Stomach smooth muscle (tissue), 2 donors: ENCODE data around the gene ATG10.
"Not testable (repeated sequence)": the region's sequence is repeated elsewhere in the genome, so short reads cannot be mapped to it uniquely, and the experiment has no call there.

Source experiments
- H3K27ac ChIP-seq: one replicate; pipeline ENCODE4 v1.7.0; 2013; ENCODE audit warnings: mild to moderate bottlenecking, low read length, inconsistent platforms
- H3K27me3 ChIP-seq, 2 donors: one replicate each; pipeline ENCODE4 v1.7.0; 2013; ENCODE audit warnings: low read length in 2 of 2; ENCODE audit not compliant: insufficient read depth in 2 of 2, control insufficient read depth in 1 of 2
- H3K36me3 ChIP-seq, 2 donors: one replicate each; pipeline ENCODE4 v1.7.0; 2013; ENCODE audit warnings: low read length in 2 of 2; ENCODE audit not compliant: control insufficient read depth in 2 of 2, insufficient read depth in 2 of 2
- H3K4me1 ChIP-seq: one replicate; pipeline ENCODE4 v1.7.0; 2013; ENCODE audit warnings: low read length; ENCODE audit not compliant: control insufficient read depth, insufficient read depth
- H3K4me3 ChIP-seq, 2 donors: one replicate each; pipeline ENCODE4 v1.7.0; 2013; ENCODE audit warnings: low read length in 2 of 2
- H3K9ac ChIP-seq, 2 donors: one replicate each; pipeline ENCODE4 v1.7.0; 2013; ENCODE audit warnings: low read length in 2 of 2, mild to moderate bottlenecking in 1 of 2
- H3K9me3 ChIP-seq, 2 donors: one replicate each; pipeline ENCODE4 v1.7.0; 2013; ENCODE audit warnings: low read length in 2 of 2; ENCODE audit not compliant: control insufficient read depth in 2 of 2
- donor health status: healthy.
- donor health status: Pancreatic carcinoma.

The ATG10 gene

GRCh38 chr5:82257729-82258128 is 285.9 kb downstream of the ATG10 start:
- H3K9me3 ChIP-seq, result no peaks in the 10 kb centered on the region
- H3K9ac ChIP-seq, result no peak overlapping the region
- no peak overlapping the region for H3K27ac ChIP-seq
- H3K36me3 ChIP-seq, result peaks cover 0 to 2% of the 10 kb centered on the region in 2 donors
- H3K27me3 ChIP-seq, result no peaks in the 10 kb centered on the region
- H3K4me3 ChIP-seq, result no peak overlapping the region
- no peaks in the 10 kb centered on the region for H3K4me1 ChIP-seq

- Histone ChIP-seq H3K27ac (no peak overlapping the region), H3K9ac (no peak overlapping the region), H3K27me3 (no peaks in the 10 kb centered on the region), H3K4me3 (no peak overlapping the region), H3K9me3 (no peaks in the 10 kb centered on the region), H3K36me3 (no peaks in the 10 kb centered on the region), H3K4me1 (no peaks in the 10 kb centered on the region)
Observed at GRCh38 chr5:82259172-82259800, 287.5 kb downstream of the ATG10 start.

GRCh38 chr5:82265047-82265446 is 293.2 kb downstream of the ATG10 start:
- H3K4me3 ChIP-seq, result no peak overlapping the region
- H3K9ac ChIP-seq, result no peak overlapping the region
- no peaks in the 10 kb centered on the region for H3K27me3 ChIP-seq
- no peaks in the 10 kb centered on the region for H3K9me3 ChIP-seq
- H3K4me1 ChIP-seq, result no peaks in the 10 kb centered on the region
- no peak overlapping the region for H3K27ac ChIP-seq
- no peaks in the 10 kb centered on the region for H3K36me3 ChIP-seq

- not testable (repeated sequence) for H3K27me3 ChIP-seq, H3K36me3 ChIP-seq, H3K9ac ChIP-seq, H3K4me3 ChIP-seq, H3K9me3 ChIP-seq, H3K27ac ChIP-seq, H3K4me1 ChIP-seq
Observed at GRCh38 chr5:82267297-82267933, 295.6 kb downstream of the ATG10 start.

GRCh38 chr5:82269363-82269762 is 297.5 kb downstream of the ATG10 start:
- H3K9me3 ChIP-seq, H3K27ac ChIP-seq, H3K27me3 ChIP-seq, H3K9ac ChIP-seq, H3K4me1 ChIP-seq, H3K4me3 ChIP-seq, H3K36me3 ChIP-seq: not testable (repeated sequence)

GRCh38 chr5:82272571-82273356 is 300.9 kb downstream of the ATG10 start:
- not testable (repeated sequence) for H3K4me3 ChIP-seq, H3K9ac ChIP-seq, H3K27ac ChIP-seq, H3K4me1 ChIP-seq, H3K9me3 ChIP-seq, H3K27me3 ChIP-seq
- peaks cover 18% of the 10 kb centered on the region in 2 donors for H3K36me3 ChIP-seq

- H3K9me3 ChIP-seq, H3K27ac ChIP-seq, H3K4me1 ChIP-seq, H3K4me3 ChIP-seq, H3K9ac ChIP-seq, H3K27me3 ChIP-seq: not testable (repeated sequence)
- H3K36me3 ChIP-seq, result peaks cover 18% of the 10 kb centered on the region in 2 donors
Observed at GRCh38 chr5:82273426-82273825, 301.6 kb downstream of the ATG10 start.

- H3K27ac ChIP-seq, result no peak overlapping the region
- no peaks in the 10 kb centered on the region for H3K27me3 ChIP-seq
- peaks cover 18% of the 10 kb centered on the region in 2 donors for H3K36me3 ChIP-seq
- H3K4me1 ChIP-seq, result peaks cover 3% of the 10 kb centered on the region
- no peak overlapping the region for H3K9ac ChIP-seq
- H3K9me3 ChIP-seq, result no peaks in the 10 kb centered on the region
- H3K4me3 ChIP-seq, result no peak overlapping the region
Observed at GRCh38 chr5:82274343-82275211, 302.8 kb downstream of the ATG10 start.

GRCh38 chr5:82275216-82275664 is 303.4 kb downstream of the ATG10 start:
- Histone ChIP-seq H3K9me3 (no peaks in the 10 kb centered on the region), H3K4me3 (no peak overlapping the region), H3K27me3 (no peaks in the 10 kb centered on the region), H3K27ac (no peak overlapping the region), H3K9ac (no peak overlapping the region), H3K4me1 (peaks cover 3% of the 10 kb centered on the region), H3K36me3 (peaks cover 18% of the 10 kb centered on the region in 2 donors)

- H3K9me3 ChIP-seq, result no peaks in the 10 kb centered on the region
- peak overlapping the region; percentile 89 to 95 for H3K9ac ChIP-seq
- peaks cover 3% of the 10 kb centered on the region for H3K4me1 ChIP-seq
- H3K27ac ChIP-seq, result no peak overlapping the region
- peaks cover 18% of the 10 kb centered on the region in 2 donors for H3K36me3 ChIP-seq
- H3K27me3 ChIP-seq, result no peaks in the 10 kb centered on the region
- H3K4me3 ChIP-seq, result peak overlapping the region; percentile 96
Observed at GRCh38 chr5:82276800-82277612, 305.2 kb downstream of the ATG10 start.
